Astrocyte of the cerebellum (primary cell): ENCODE results near the gene RAB5B.
A peak's percentile ranks its signal among the peaks of the same experiment; 100 is the strongest.

Source experiments
- DNase-seq: peaks from one replicate; pipeline ENCODE4 v3.0.0-alpha.2; 2011; ENCODE audit warnings: low read depth
- H3K4me3 ChIP-seq: 2 replicates; pipeline ENCODE4 v1.5.1; 2011; ENCODE audit warnings: mild to moderate bottlenecking, low read depth, low read length, moderate library complexity
- in situ Hi-C: cut with HindIII; loops from 2 replicates; pipeline ENCODE4 v1.10.0; 2017; ENCODE audit warnings: low sequenced_read_pairs
- TF ChIP-seq, protein P1 (sequence below): IDR thresholded peaks from 2 replicates; pipeline ENCODE4 v1.5.1; 2012; ENCODE audit warnings: low read length, low read depth, moderate library complexity, mild to moderate bottlenecking; ENCODE audit errors: missing control alignments

RAB5B gene

DNA sequence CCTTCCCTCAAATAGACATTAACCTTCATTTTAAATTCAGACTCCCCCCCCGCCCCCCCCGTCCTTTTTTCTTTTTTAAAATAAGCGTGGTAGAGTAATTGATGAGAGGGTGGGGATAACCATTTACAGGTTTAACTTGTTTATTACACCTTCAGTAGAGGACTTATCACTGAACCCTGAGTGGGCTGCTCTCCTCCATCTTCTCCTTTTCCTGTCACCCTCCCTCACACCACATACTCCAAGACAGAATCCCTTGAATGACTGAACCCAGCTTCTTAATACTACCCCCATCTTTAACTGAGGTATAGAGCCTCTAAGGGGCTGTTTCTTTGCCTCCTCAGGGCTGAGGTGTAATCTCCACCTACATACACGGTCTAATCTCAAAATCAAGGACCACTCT is 43.3 kb downstream of the RAB5B start:
- TF ChIP-seq, protein P1, sequence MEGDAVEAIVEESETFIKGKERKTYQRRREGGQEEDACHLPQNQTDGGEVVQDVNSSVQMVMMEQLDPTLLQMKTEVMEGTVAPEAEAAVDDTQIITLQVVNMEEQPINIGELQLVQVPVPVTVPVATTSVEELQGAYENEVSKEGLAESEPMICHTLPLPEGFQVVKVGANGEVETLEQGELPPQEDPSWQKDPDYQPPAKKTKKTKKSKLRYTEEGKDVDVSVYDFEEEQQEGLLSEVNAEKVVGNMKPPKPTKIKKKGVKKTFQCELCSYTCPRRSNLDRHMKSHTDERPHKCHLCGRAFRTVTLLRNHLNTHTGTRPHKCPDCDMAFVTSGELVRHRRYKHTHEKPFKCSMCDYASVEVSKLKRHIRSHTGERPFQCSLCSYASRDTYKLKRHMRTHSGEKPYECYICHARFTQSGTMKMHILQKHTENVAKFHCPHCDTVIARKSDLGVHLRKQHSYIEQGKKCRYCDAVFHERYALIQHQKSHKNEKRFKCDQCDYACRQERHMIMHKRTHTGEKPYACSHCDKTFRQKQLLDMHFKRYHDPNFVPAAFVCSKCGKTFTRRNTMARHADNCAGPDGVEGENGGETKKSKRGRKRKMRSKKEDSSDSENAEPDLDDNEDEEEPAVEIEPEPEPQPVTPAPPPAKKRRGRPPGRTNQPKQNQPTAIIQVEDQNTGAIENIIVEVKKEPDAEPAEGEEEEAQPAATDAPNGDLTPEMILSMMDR, result no peak
- in situ Hi-C loops, result no loop called here

DNA sequence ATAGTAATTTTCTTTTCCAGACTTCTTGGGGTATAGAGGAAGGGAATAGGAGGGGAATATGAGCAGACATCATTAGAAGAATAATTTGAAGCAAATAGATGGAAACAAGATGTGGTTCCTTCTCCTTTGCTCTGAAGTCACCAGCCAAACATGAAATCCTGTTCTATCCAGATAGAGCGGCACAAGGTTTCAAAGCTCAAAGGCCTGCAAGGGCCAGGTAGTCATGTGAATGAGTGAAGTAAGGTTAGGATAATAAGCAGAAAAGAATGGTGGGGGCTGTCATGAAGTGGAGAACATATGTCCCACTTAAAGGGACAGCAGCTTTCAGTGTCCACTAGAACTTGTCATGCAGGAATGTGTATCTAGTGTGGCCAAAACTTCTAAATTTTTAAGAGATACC is 44.5 kb downstream of the RAB5B start:
- DNase-seq, result no peak
- TF ChIP-seq, protein P1, result no peak
- in situ Hi-C loops, result no loop called here
- H3K4me3 ChIP-seq, result no peak overlapping the region

More for the DNA sequence above, 43.3 kb downstream of the RAB5B start:
- no peak overlapping the region for H3K4me3 ChIP-seq
- no peak for DNase-seq

DNA sequence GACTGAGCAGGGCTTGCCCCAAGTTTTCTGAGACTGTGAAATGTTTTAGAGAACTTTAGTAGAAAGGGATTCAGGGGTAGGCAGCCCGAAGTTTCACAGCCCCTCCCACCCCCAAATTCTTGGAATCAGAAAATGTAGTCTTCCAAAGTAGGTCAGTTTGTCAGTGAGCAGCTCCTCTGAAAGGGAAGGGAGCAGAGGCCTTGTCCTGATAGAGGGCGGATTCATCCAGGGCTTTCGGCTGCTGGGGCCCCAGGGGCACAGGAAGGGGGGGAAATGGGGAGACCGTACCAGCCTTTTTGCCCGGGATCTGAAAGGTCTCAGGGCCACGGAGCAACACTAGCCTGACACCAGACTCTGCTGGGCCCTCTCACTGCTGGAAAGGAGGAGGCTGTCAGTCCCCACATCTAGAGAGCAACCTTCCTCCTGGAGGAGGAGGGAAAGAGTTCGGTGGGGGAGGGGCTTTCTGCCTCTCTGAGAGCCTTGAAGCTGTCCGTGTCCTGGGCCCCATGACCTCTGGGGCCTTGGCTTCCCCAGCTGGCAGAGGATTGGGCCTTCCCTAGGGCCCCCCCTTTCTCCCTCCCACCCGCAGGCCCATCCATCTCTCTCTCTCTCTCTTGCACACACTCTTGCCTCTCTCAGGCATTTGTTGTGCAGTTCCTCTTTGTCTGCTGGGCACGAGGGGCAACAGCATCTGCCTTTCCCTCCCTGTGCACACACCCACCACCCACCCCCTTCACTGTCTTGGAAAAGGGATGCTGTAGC is 46.7 kb downstream of the RAB5B start, which contains the start of gene IKZF4:
TSS of gene IKZF4 (plus strand) at position 621 of the 762 bp plus-strand sequence. CDS start 451 bp downstream, outside the sequence.
- in situ Hi-C loops, result no loop called here
- peak within 1 kb of the TSS; percentile 28 for H3K4me3 ChIP-seq
- no peak for DNase-seq
- TF ChIP-seq, protein P1, result no peak

DNA sequence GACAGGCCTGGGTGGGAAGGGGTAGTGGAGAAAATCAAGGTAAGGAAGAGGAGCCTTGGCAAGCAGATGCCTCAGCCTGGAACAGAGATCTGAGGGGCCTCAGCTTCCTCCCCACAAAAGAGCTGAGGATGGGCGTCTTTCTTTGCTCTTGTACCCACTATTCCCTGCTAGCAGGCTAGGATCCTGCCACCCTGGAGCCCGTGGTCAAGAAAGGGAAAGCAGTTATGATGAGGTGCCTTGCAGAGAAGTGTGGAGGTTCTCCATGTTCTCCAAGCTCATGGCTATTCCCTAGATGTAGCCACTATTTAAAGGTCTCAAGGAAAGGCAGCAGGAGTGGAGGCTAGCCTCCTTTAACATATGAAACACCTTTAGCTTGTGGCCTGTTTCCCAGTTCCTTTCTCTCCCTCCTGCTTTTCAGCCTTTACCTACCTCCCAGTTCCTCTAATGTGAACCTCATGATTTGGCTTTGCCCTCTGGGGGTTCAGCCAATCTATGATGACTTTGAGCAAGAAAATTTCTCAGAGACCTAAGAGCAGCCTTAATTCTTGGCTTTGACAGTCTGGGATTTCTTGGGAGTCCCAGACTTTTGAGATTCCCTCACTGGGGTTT is 48.1 kb downstream of the RAB5B start:
- in situ Hi-C loops, result no loop called here
- peak overlapping the region; percentile 28 for H3K4me3 ChIP-seq
- TF ChIP-seq, protein P1, result no peak
- DNase-seq, result no peak

DNA sequence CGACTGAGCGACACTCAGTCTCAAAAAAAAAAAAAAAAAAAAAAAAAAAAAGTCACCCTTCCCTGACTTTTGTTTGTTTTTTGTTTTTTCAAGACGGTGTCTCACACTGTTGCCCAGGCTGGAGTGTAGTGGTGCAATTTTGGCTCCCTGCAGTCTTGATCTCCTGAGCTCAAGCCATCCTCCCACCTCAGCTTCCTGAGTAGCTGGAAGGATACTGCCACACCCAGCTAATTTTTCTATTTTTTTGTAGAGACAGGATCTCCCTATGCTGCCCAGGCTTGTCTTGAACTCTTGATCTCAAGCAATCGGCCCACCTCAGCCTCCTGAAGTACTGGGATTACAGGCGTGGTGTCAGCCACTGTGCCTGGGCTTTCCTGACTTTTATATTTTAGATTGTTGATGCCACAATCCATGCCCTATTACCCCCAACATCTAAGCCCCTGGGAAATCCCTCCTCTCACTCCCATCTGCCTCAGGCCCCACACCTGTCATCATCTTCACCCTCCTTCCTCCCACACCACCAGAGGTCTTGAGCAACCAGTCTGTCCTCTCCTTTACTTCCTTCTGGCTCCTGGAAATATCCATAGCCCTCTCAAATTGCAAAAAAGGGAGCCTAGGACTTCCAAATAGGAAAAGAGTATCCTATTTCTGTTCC is 54.8 kb downstream of the RAB5B start:
- no peak for DNase-seq
- H3K4me3 ChIP-seq, result no peak overlapping the region
- TF ChIP-seq, protein P1, result no peak
- in situ Hi-C loops, result no loop called here

DNA sequence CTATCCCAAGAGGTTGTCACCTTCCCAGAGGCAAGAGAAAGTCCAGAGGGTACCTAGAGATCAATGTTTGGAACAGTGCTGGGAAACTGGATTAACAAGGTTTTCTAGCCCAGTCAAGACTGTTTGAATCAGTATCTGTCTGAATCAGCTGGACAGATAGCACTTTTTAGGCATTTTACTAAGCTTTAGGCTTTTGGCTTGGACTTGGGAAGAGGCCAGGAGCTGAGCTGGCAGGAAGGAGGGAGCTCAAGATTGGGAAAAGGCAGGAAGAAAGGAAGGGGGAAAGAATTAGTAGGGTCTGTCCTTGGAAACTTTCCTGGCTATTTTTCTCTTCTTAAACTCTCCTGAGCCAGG is 55.3 kb downstream of the RAB5B start:
- in situ Hi-C loops, result no loop called here
- DNase-seq, result no peak
- no peak overlapping the region for H3K4me3 ChIP-seq
- TF ChIP-seq, protein P1, result no peak
